GM18870 (cell line): Measurements from ENCODE around the gene TAF1B.

Experiments
- ATAC-seq: cut with Tn5 transposase; IDR thresholded peaks from one replicate; pipeline ENCODE4 v1.9.1; 2021; ENCODE audit warnings: moderate library complexity; ENCODE audit not compliant: unreplicated experiment

Gene TAF1B

GRCh38 chr2:9843229-9844035, at the start of gene TAF1B:
Gene TAF1B (plus strand): TSS chr2:9843474. CDS start chr2:9843542, 68 bp downstream.
- ATAC-seq, result peak; percentile 68

- no peak for ATAC-seq
These were observed 49.2 kb upstream of the TAF1B start for GRCh38 chr2:9793918-9794717.

- no peak for ATAC-seq
These were observed 48.2 kb upstream of the TAF1B start for GRCh38 chr2:9795071-9795470.

GRCh38 chr2:9796056-9797010, 46.9 kb upstream of the TAF1B start:
- no peak for ATAC-seq

GRCh38 chr2:9797086-9797485, 46.2 kb upstream of the TAF1B start:
- no peak for ATAC-seq

GRCh38 chr2:9797681-9798556, 45.4 kb upstream of the TAF1B start:
- ATAC-seq, result no peak

GRCh38 chr2:9799011-9799596, 44.2 kb upstream of the TAF1B start:
- peak; percentile 39 for ATAC-seq

GRCh38 chr2:9799729-9800632, 43.3 kb upstream of the TAF1B start:
- peak; percentile 73 for ATAC-seq

- ATAC-seq, result no peak
These were observed 42.7 kb upstream of the TAF1B start for GRCh38 chr2:9800639-9800974.

- no peak for ATAC-seq
These were observed 42.1 kb upstream of the TAF1B start for GRCh38 chr2:9800975-9801726.

GRCh38 chr2:9802576-9802993, 40.7 kb upstream of the TAF1B start:
- ATAC-seq, result no peak

- no peak for ATAC-seq
These were observed 40.1 kb upstream of the TAF1B start for GRCh38 chr2:9803023-9803805.

- ATAC-seq, result no peak
These were observed 37.6 kb upstream of the TAF1B start for GRCh38 chr2:9805435-9806297.

GRCh38 chr2:9806298-9806610, 37.0 kb upstream of the TAF1B start:
- no peak for ATAC-seq

GRCh38 chr2:9806656-9807055, 36.6 kb upstream of the TAF1B start:
- ATAC-seq, result no peak

- ATAC-seq, result no peak
These were observed 36.2 kb upstream of the TAF1B start for GRCh38 chr2:9807056-9807455.
